ENCODE measurements around the gene BIRC5. TPM values are rescaled to one million over a fixed set of nuclear protein-coding genes. Genes with fewer than 3 reads are reported as not detected.

BIRC5 gene
- polyA plus RNA-seq, 10 donors = 10.3 to 26.3 (median 15.8) TPM

DNA sequence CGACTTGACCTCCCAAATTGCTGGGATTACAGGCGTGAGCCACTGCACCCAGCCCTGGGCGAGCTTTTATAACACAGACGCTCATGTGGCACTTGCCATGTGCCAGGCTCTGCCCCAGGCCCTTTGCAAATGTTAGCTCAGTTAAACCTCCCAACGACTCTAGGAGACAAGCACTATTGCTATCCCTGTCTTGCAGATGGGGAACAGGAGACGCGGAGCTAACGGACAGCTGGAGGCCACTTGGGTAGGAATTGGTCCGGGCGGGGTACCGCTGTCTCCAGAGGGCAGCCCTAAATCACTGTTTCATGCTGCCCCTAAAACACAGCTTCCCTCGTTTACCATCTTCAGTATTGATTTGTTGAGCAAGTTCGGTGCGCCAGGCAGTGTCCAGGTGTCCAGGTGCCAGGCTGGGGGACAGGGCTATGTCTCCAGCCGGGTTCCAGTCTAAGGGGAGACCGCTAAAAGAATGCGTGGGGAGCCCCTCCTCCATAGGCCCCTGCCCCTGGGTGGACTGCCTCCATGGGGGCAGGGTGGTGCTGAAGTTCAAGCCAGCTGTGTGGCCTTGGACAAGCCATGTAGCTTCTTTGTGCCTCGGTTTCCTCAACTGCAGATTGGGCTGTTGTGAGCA lies 41.1 kb downstream of the BIRC5 start:
- no peak for DNase-seq

DNA sequence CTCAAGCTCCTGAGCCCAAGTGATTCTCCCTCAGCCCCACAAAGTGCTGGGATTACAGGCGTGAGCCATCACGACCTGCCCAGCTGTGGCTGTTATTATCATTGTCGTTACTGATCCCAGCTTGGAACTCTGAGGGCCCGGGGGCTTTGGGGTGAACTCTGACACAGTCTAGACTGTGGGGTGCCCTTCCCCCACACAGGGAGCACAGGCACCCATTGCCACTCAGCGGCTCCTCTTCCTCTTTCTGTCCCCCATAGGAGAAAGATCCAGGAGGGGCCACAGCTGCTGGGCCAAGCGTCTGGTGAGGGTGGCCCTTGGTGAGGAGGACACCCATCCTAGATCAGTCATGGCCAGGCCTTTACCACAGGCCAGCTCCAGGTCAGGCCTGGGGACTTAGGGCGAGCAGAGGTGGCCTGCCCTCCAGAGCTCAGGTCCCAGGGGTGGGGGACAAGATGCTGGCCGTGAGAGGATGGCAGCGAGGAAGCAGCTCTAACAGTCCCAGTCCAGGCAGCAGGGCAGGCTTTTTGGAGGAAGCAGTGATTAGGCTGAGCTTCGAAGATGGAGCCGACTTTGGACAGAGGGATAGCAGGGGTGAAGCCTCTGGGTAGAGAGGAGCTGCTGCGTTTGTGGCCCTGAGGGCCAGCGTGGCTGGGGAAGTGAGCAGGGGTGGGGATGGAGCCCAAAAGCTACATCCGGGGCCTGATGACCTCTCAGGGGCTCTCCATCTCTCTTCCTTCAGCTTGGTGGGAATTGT lies 42.1 kb downstream of the BIRC5 start:
- no peak for DNase-seq

DNA sequence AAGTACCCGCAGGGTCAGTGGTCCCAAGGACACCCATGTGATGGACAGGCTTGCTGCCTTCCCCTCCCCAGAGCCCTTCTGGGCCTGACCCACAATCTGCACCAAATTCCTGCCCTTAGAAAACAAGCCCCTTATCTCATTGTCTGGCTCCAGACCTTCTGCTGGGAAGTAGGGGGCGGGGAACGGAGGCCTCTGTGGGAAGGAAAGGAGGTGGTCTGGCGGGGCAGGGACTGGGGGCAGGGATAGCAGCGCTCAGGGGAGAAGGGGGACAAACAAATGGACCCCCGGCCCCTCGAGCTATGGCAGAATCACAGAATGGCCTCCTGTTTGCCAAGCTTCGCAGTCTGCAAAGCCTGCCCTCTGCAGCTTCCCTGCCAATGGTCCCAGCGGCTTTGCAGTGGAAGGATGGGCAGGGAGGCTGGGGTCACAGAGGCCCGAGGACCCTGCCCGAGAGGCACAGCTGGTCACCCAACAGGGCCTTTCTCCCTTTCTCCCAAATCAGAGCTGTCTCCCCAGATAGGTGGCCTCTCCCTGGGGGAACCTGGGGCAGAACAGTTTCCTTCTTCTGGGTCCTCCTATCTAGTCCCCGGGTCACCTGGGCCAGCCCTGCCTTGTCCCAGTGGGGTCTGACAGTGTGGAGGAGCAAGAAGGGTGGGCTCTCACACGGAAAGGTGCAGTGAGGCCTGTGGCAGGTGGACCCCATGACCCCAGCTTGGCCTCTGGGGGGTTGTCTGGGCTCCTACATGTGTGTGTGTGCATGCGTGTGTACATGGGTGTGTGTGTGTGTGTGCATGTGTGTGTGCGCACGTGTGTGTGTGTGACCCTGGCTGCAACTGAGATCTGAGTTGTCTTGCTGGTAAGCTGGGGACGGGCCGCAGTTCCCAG lies 42.9 kb downstream of the BIRC5 start:
- no peak for DNase-seq

DNA sequence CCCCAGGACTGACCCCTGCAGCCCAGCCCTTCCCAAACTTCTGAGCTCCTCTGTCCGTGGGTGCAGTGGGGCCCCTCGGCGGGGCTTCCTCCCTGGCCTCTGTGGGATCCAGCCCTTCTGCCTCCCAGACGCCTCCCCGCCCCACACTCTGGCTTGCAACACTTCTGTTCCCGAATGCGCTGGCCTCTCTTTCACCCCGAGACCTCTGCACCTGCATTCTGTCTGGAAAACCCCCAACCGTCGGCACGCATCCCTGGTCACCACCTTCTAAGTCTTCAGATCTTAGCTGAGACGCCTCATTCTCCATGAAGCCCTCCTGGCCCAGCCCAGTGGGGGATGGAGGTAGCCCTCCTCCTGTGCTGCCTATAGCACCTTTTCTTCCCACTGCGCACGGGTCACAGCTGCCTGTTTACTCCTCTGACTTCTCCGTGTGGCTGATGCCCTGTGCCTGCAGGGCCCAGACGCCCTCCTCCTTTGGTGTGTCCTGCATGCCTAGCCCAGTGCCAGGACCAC lies 43.8 kb downstream of the BIRC5 start:
- DNase-seq = peak in 1 of 3 donors; percentile 59

DNA sequence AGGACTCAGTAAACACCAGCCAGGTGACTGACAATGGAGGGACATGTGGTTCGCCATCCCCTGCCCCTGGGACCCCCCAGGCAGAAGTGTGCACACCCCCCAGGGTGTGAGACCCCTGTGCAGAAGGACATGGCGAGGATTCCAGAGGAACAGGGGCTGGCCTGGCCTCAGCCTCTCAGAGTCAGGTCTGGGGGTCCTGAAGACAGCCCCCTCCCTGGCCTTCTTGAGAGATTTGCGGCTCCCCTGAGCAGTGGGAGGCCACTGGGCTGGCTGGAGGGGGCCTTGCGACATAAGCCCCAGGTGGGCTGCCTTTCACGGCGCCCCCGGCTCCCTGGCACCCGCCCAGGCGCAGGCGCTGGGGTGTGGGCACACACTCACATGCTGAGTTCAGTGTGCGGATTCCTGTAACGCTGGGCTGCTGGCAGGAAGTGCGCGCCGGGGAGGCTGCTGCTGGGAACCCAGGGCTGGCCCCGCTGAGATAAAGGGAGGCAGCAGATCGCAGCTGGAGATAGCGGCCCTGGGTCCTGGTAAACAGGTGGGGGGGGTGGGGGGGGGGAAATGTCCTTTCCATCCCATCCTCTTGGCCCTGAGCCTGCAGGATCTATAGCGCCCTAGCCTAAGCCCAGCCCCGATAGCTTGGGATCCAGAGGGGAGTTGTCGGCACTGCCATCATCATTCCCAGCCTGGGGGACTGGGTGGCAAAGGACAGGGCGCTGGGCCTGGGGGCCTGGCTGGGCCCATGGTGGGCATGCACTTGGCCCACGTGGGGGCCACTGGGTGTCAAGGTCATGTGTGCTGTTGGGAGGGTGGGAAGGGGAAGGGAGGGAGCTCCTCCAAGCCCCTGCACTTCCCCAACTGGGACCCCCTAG lies 44.5 kb downstream of the BIRC5 start:
- DNase-seq = peak in 1 of 3 donors; percentile 62

DNA sequence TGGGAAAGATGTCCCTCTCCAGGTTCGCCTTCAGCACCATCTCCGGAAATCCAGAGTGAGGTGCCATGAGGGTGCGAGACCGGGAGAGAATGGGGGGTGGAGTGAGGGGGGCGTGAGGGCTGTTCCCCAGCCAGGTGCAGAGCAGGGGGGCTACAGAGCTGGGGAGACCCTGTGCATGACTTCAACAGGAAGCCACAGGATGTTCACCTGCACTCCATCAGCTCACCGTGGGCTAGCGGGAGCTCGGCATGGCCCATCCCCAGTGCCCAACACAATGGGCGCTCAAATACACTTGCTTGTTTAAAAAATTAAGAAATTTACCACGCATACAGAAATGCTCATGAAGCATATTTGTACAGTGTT lies 45.1 kb downstream of the BIRC5 start:
- DNase-seq = no peak

DNA sequence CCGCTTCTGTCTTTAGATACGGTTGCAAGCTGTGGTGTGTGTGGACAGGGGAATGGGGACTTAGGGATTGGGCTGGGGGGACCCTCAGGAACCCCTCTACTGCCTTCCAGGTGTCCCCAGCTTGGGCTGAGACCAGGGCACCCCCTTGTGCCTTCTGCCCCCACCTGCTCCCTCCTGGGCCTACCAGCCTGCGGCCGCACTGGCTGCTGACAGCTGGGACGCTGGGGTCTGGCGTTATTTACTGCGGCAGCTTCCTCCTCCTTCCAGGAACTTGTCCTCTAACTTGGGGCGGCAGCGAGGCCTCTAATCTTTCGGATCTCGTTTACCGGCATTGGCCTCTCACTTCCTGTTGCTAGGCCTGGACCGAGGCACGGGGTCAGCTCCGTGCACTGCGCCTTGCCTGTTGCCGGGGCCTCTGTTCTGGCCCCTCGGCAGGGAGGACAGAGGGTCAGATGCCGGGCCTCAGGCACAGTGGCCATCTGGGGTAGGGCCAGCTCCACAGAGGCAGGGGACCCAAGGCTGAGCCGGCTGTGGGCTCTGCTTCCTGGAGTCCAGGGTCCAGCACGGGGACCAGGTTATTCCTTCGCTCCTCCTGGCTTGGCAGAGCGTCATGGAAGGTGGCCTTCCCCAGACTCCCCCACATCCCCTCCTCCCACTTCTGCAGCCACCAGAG lies 49.1 kb downstream of the BIRC5 start:
- DNase-seq = peak in 1 of 3 donors; percentile 67

DNA sequence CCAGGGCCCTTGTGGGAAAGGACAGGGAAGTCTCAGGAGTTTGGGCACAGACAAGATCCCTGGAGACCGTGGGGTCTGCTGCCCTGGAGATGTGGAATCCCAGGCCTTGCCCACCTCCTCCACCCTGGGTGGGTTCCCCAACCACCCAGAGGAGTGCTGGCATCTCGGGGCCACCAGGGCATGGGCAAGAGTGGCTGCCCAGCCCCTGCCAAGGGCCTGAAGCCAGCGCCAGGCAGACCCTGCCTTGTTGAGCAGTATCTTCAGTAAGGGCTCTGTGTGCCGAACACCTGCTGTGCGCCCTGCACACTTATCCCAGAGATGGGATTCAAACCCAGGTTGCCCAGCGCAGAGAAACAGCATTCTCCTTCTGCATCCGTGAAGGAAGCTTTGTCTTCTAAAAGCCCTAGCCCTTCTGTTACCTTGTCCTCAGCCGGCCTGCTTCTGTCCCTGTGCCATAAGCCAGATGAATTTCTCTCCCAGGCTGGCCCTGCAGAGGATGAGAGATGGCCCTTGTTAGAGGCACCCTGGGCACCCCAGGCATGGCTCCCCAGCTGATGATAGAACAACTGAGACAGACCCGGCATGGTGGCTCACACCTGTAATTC lies 49.8 kb downstream of the BIRC5 start:
- peak in 1 of 3 donors; percentile 26 for DNase-seq

DNA sequence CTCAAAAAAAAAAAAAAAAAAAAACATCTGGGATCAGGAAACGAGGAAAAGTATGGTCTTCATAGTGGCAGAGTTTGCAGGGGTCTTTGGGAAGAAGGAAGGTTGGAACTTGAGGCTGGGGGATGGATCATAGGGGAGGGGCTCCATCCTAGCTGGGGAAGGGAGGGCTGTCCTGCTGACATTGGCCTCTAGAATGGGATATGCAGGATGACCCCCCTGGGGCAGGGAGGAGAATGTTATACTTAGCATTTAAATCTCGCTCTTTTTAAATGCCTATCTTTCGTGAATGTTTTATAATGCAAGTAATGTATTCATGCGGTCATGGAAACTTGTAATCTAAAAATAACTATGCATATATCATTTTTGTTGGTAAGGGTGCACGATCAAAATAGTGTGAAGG lies 50.5 kb downstream of the BIRC5 start:
- peak in 1 of 3 donors; percentile 66 for DNase-seq

DNA sequence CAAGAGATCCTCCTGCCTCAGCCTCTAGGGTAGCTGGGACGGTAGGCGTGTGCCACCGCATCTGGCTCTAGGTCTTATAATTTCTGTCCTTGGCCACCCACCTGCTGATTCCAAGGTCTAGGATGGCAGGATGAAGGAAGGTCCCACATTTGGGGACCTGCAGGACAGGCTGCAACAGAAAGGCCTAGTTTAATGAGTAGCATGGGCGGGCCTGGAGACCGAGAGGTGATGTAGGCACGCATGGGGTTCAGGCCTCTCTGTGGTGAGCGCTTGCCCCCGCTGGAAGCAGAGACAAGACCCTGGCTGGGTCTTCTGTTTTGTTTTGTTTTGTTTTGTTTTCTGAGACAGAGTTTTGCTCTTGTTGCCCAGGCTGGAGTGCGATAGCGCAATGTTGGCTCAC lies 51.1 kb downstream of the BIRC5 start:
- no peak for DNase-seq

DNA sequence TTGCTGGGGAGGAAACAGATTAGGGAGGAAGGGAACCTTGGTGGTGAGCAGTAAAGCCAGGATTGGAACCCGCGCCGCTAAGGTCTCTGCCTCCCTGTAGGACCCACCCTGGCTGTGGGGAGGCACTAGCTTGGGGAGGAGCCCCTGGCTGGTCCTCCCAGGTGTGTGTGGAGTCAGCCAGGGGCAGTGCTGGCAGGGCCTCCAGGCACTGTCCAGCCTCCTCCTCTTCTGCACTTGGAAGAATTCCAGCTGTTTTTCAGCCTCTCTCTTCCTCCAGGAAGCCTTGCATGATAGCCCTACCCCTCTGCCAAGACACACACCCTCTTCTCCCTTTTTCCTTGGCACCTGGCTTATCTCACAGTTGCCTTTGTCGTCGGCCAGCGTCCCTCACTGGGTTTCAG lies 52.2 kb downstream of the BIRC5 start:
- no peak for DNase-seq

DNA sequence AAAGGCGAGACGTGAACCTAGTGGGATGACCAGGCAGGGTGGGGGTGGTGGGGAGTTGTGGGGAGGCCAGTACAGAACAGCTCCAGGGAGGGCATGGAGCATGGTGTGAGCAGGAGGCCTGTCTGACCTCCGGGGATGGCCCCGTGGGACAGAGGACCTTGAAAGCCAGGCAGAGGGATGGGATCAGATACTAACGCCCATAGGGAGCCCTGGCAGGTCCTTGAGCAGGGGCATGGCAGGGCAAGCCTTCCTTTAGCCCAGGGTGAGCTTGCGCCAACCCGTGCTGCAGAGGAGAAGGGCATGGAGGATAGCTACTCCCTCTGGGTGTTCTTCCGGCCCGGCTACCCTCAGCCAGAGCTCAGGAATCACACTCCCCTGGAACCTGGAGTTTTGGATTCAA lies 52.7 kb downstream of the BIRC5 start:
- no peak for DNase-seq

DNA sequence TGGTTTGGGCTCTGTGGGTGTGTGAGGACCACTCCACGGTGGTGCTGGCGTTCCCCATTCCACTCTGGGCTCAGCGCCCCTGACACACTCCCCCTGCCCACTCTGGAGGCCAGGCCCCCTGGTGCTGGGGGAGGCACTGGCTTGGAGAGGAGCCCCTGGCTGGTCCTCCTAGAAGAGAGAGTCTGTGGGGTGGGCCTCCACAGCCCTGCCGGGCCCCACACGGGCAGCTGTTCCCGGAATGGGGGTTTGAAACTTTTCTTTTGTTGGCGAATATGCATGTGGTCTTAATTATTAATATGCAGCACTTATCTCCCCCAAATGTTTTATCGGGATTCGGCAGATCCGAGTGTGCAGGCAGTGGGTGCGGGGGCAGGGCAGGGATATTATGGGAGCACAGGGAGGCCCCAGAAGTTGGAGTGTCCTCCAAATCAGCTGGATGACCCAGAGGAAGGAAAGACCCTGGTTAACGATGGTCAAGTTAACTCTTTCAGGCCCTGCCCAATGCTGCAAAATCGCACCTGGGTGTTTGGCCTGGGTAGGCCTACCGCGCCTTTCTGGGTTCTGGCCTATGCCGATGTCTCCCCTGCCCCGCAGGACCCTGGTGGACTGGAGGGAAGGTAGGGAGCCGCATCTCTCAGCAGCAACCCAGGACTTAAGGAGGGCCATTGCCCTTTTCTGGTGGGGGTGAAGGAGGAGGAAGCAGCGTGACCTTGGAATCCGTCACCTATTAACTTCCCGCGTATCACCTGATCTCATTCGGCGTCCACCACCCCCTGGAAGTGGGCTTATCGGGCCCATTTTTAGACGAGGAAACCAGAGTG lies 53.4 kb downstream of the BIRC5 start:
- DNase-seq = peak in 1 of 3 donors; percentile 33

DNA sequence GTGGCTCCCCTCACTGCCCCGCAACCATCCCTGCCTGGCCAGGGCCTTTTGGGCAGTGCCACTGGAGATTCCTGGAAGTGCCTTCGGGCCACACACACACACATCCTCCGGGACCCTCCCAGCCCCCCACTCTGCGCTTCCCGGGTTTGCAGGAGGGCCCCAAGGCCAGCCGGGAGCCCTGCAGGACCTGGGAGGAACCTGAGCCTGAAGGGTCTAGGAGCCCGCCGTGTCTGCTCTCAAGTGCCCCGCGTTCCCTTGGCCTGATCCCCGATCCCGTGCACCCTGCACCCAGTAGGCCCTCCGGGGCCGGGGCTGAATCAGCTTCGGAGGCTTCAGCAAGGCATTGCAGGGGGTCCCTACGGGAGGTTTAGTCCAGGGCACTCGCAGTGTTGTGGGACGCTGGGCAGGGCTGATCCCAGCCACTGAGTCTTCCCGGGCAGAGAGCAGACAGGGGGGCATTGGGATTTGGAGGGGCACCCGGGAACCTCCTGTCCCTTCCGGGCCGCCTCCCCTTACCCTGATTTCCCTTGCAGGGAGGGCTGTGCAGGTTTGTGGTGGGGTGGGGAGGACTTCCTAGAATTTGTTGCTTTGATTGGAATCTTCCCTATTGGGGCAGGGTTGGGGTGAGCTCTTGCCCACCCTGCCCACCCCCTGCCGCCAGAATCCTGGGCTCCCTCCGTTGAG lies 54.3 kb downstream of the BIRC5 start:
- no peak for DNase-seq

DNA sequence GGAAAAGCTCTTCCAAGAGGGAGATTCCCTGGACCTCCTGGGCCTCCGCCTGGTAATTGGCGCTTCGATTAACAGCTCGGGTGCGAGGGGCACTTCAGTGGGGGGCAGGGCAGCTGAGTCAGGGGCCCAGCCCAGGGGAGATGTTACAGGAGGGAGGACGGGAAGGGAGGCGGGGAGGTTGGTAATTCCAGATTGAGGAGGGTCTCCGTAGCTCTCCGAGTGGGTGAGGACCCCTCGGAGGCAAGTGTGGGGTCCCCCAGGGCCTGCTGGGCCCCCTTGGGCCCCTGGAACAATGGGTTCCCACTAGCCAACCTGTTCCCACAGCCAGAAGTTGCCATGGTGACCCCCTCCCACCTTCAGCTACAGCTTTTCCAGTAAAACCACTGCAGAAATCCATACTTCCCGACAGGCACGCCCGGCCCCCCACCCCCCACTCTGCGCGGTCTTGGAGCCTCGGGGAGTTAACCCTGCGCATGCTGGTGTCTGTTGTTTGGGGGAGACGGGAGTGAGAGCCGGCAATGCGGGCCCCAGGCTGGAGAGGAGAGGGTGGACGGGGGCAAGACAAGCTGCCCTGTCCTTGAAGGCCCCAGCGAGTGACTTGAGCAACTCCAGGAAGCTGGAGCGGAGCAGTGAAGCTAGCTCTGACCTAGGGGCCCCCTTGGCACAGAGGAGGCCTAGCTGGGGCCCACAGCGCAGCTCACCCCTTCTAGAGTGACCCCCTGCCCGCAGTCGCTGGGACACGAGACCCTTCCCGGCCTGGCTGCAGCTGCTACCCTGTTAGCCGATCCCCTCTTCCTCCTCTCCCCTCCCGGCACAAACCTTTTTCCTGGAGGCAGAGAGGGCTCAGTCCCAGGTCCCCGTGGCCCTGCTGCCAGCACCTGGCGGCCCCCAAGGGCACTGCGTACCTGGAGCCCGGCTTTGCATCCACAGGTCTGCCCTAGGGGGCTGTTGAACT lies 55.2 kb downstream of the BIRC5 start:
- DNase-seq = peak in 2 of 3 donors; percentile 60 to 68

DNA sequence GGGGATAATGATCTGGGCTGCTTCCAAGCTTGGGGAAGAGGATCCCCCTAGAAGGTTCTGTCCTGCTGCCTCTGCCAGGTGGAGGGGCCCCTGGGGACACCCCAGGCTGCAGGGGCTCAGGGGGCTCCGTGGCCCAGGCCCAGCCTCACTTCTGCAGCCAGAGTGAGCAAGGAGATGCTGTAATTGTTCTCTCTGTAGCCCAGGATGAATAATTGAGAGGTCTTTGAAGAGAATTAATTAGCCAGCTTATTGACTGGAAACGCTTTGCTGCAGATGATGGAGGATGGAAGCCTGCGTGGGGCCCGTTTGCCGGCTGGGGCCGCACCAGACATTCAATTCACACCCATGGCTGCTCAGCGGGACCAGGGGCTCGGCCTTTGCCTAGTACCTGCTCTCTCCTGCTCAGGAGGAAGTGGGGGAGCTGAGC lies 55.9 kb downstream of the BIRC5 start:
- DNase-seq = no peak

DNA sequence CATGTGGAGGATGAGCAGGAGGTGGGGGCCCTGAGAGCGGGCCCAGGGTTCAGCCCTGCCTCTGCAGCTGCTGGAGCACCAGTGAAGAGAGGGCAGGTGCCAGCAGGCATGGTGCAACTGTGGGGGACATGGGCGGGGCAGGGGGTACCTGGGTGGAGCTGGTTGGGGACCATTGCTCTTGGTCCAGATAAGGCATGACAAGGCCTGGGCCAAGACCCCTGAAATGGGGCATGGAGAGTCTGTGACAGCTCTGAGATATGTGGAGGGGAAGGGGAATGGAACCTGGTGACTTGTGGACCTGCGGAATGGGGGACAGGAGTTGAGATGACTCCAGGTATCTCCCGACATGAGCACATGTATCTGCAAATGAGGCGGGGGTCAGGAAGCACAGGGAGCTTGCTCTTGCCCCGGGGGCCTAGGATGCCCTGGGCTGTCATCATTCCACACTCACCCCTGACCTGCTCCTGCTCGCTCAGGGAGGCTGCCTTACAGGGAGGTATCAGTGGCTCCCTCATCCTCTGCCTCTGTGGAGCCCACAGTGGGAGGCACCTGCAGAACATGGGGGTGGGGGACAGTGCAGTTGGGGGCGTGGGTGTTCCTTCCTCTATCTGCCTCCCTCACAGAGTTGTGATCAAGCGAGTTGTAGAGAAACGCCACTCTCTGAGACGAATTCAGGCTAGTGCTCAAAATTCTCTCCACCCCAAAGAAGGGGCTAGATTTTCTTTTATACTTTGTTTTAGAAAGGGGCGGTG lies 57.5 kb downstream of the BIRC5 start:
- DNase-seq = no peak
